ENCODE results near the gene SULT2B1. TPM values are rescaled to one million over a fixed set of nuclear protein-coding genes. Genes with fewer than 3 reads are reported as not detected.
"Not testable (repeated sequence)": the region's sequence is repeated elsewhere in the genome, so short reads cannot be mapped to it uniquely, and the experiment has no call there.

The SULT2B1 gene
- total RNA-seq, 2 experiments from 2014 or later = not detected

DNA sequence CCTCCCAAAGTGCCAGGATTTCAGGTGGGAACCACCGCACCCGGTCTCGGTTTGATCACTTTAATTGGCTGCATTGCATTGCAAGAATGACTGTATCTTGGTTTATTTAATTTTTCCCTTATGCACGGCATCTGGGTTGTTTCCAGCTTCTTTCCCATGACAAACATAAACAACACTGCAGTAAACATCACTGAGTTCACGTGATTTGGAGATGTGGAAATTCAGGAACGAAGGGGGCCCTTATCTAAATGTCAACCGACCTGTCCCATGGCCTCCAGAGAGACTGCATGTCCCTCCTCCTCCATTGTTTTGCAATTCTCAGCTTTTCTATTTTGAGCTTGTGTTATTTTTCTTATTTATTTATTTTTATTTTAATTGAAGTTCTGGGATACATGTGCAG is 14.4 kb upstream of the SULT2B1 start:
- ATAC-seq (ENCODE audit: poor library complexity) (no peak), DNase-seq (no peak)
- H3K27me3 ChIP-seq (ENCODE audit: control insufficient read depth in 1 of 2, insufficient read depth in 2 of 2, low read length in 2 of 2) = no peaks in the 10 kb centered on the region
- no peak overlapping the region for H3K27ac ChIP-seq (ENCODE audit: low read depth in 1 of 2, low read length in 2 of 2)
- ChIA-PET CTCF (no interaction called here), POLR2A (no interaction called here)
- H3K9me3 ChIP-seq (ENCODE audit: control insufficient read depth in 1 of 2, insufficient read depth in 1 of 2, low read length in 2 of 2) = no peaks in the 10 kb centered on the region
- no peaks in the 10 kb centered on the region for H3K36me3 ChIP-seq (ENCODE audit: insufficient read depth, low read length)
- H3K4me1 Mint-ChIP-seq (ENCODE audit: low read depth) = no peaks in the 10 kb centered on the region
- H3K9me3 Mint-ChIP-seq = no peaks in the 10 kb centered on the region
- intact Hi-C loops (cut with DNase I, micrococcal nuclease) = no loop called here
- no peak overlapping the region for H3K4me3 Mint-ChIP-seq
- TF ChIP-seq, protein P1, sequence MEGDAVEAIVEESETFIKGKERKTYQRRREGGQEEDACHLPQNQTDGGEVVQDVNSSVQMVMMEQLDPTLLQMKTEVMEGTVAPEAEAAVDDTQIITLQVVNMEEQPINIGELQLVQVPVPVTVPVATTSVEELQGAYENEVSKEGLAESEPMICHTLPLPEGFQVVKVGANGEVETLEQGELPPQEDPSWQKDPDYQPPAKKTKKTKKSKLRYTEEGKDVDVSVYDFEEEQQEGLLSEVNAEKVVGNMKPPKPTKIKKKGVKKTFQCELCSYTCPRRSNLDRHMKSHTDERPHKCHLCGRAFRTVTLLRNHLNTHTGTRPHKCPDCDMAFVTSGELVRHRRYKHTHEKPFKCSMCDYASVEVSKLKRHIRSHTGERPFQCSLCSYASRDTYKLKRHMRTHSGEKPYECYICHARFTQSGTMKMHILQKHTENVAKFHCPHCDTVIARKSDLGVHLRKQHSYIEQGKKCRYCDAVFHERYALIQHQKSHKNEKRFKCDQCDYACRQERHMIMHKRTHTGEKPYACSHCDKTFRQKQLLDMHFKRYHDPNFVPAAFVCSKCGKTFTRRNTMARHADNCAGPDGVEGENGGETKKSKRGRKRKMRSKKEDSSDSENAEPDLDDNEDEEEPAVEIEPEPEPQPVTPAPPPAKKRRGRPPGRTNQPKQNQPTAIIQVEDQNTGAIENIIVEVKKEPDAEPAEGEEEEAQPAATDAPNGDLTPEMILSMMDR (IDR thresholded peaks at IDR 0.05) = no peak
- H3K27ac Mint-ChIP-seq = no peak overlapping the region
- no peaks in the 10 kb centered on the region for H3K36me3 Mint-ChIP-seq (ENCODE audit: low read depth)
- H3K27me3 Mint-ChIP-seq = peaks cover 4% of the 10 kb centered on the region
- H3K4me3 ChIP-seq (ENCODE audit: low read length) = no peak overlapping the region
- no peaks in the 10 kb centered on the region for H3K4me1 ChIP-seq (ENCODE audit: insufficient read depth, low read length)

- ATAC-seq (ENCODE audit: poor library complexity); H3K9me3 Mint-ChIP-seq; H3K4me3 ChIP-seq (ENCODE audit: low read length); H3K27ac Mint-ChIP-seq; H3K27ac ChIP-seq (ENCODE audit: low read depth in 1 of 2, low read length in 2 of 2); H3K4me3 Mint-ChIP-seq; H3K27me3 ChIP-seq (ENCODE audit: control insufficient read depth in 1 of 2, insufficient read depth in 2 of 2, low read length in 2 of 2); H3K4me1 Mint-ChIP-seq (ENCODE audit: low read depth); H3K4me1 ChIP-seq (ENCODE audit: insufficient read depth, low read length); POLR2A ChIA-PET; DNase-seq; intact Hi-C loops (cut with DNase I, micrococcal nuclease); H3K36me3 ChIP-seq (ENCODE audit: insufficient read depth, low read length); H3K27me3 Mint-ChIP-seq; H3K9me3 ChIP-seq (ENCODE audit: control insufficient read depth in 1 of 2, insufficient read depth in 1 of 2, low read length in 2 of 2); H3K36me3 Mint-ChIP-seq (ENCODE audit: low read depth): not testable (repeated sequence)
- CTCF ChIA-PET = interaction anchor here (0.7 kb wide), 1 partner anchor 32 kb away, joined by 3 read pairs; no protein-coding TSS in a partner anchor
Measured at GRCh38 chr19:48538057-48538456, 13.9 kb upstream of the SULT2B1 start.

DNA sequence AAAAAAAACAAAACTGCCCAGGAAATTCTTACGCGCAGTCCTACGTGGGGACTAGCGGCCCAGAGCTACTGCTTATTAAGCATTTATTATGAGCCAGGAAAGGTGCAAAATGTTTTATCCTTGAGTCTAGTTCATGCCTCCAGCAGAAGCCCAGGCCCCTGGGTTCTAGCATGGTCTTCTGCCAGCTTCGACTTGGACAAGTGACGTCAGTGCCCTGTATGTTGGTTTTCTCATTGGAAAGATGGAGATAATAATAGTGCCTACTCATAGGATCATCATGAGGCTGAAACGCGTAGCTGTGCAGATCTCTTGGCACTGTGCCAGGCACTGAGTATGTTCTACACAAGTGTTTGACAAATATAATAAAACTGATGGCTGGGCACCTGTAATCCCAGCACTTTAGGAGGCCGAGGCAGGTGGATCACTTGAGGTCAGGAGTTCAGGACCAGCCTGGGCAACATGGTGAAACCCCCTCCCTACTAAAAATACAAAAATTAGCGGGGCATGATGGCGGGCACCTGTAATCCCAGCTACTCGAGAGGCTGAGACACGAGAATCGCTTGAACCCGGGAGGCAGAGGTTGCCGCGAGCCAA is 12.4 kb upstream of the SULT2B1 start:
- H3K9me3 ChIP-seq (ENCODE audit: control insufficient read depth in 1 of 2, insufficient read depth in 1 of 2, low read length in 2 of 2) = no peaks in the 10 kb centered on the region
- H3K27me3 ChIP-seq (ENCODE audit: control insufficient read depth in 1 of 2, insufficient read depth in 2 of 2, low read length in 2 of 2) = no peaks in the 10 kb centered on the region
- Mint-ChIP-seq H3K27me3 (peaks cover 4% of the 10 kb centered on the region), H3K4me3 (no peak overlapping the region), H3K36me3 (ENCODE audit: low read depth) (no peaks in the 10 kb centered on the region), H3K9me3 (no peaks in the 10 kb centered on the region), H3K27ac (no peak overlapping the region), H3K4me1 (ENCODE audit: low read depth) (no peaks in the 10 kb centered on the region)
- no peaks in the 10 kb centered on the region for H3K36me3 ChIP-seq (ENCODE audit: insufficient read depth, low read length)
- TF ChIP-seq, protein P1 (IDR thresholded peaks at IDR 0.05) = no peak
- no peak overlapping the region for H3K4me3 ChIP-seq (ENCODE audit: low read length)
- intact Hi-C loops (cut with DNase I, micrococcal nuclease) = no loop called here
- DNase-seq (no peak), ATAC-seq (ENCODE audit: poor library complexity) (no peak)
- H3K27ac ChIP-seq (ENCODE audit: low read depth in 1 of 2, low read length in 2 of 2) = no peak overlapping the region
- no peaks in the 10 kb centered on the region for H3K4me1 ChIP-seq (ENCODE audit: insufficient read depth, low read length)
- POLR2A ChIA-PET = no interaction called here
- CTCF ChIA-PET = interaction anchor here (0.6 kb wide), 1 partner anchor 757 kb away, joined by 3 read pairs; no protein-coding TSS in a partner anchor

DNA sequence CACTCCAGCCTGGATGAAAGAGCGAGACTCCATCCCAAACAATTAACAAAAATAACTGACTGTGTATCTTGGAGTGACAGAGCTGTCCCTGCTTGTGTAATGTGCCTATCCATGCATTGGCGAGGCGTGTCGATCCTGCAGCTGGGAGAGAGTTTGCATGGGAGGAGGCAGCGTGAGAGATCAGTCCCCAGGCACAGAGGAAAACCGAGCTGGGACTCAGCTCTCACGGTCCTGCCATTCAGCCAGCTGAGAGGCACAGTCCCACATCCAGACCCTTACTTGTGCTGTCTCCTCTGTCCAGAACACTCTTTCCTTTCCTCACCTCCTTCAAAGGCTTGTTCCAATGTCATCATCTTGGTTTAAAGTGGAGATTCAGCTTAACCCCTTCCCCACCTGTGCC is 11.9 kb upstream of the SULT2B1 start:
- Mint-ChIP-seq H3K27ac (no peak overlapping the region), H3K27me3 (peaks cover 4% of the 10 kb centered on the region), H3K9me3 (no peaks in the 10 kb centered on the region), H3K36me3 (ENCODE audit: low read depth) (no peaks in the 10 kb centered on the region), H3K4me3 (no peak overlapping the region), H3K4me1 (ENCODE audit: low read depth) (no peaks in the 10 kb centered on the region)
- Histone ChIP-seq H3K36me3 (ENCODE audit: insufficient read depth, low read length) (no peaks in the 10 kb centered on the region), H3K9me3 (ENCODE audit: control insufficient read depth in 1 of 2, insufficient read depth in 1 of 2, low read length in 2 of 2) (no peaks in the 10 kb centered on the region), H3K4me1 (ENCODE audit: insufficient read depth, low read length) (no peaks in the 10 kb centered on the region), H3K27ac (ENCODE audit: low read depth in 1 of 2, low read length in 2 of 2) (no peak overlapping the region), H3K4me3 (ENCODE audit: low read length) (no peak overlapping the region), H3K27me3 (ENCODE audit: control insufficient read depth in 1 of 2, insufficient read depth in 2 of 2, low read length in 2 of 2) (no peaks in the 10 kb centered on the region)
- intact Hi-C loops (cut with DNase I, micrococcal nuclease) = no loop called here
- no peak for DNase-seq
- TF ChIP-seq, protein P1 (IDR thresholded peaks at IDR 0.05) = no peak
- POLR2A ChIA-PET = no interaction called here
- CTCF ChIA-PET = no interaction called here
- no peak for ATAC-seq (ENCODE audit: poor library complexity)
